WTC11 (cell line): ENCODE measurements around the gene GRIN3B. TPM values are rescaled to one million over a fixed set of nuclear protein-coding genes. Genes with fewer than 3 reads are reported as not detected.

Experiments
- ATAC-seq: fragments of 200-7000 bp; cut with Tn5 transposase; 2 replicates; pipeline ENCODE4 v1.10.0; 2021; ENCODE audit warnings: mild to moderate bottlenecking, moderate library complexity
- CTCF ChIA-PET: fragments of 300-600 bp; sonication (Branson Sonifier 250); formaldehyde crosslinking; loops from one replicate; lab custom pipeline; 2021; ENCODE audit warnings: antibody characterized with exemption; lab: Charles Lee
- POLR2A ChIA-PET: fragments of 350-600 bp; sonication (Branson Sonifier 250); formaldehyde crosslinking; loops from one replicate; lab custom pipeline; 2021; ENCODE audit warnings: antibody characterized with exemption; lab: Charles Lee
- DNase-seq: peaks from one replicate; pipeline ENCODE4 v3.0.0; 2021; ENCODE audit warnings: low spot score
- H3K27ac Mint-ChIP-seq: 2 replicates; pipeline ENCODE4 v1.8.0; 2021; ENCODE audit warnings: mixed read lengths
- H3K27me3 Mint-ChIP-seq: 2 replicates; pipeline ENCODE4 v1.8.0; 2021; ENCODE audit warnings: low read depth, mild to moderate bottlenecking, moderate library complexity, mixed read lengths
- H3K36me3 Mint-ChIP-seq: 2 replicates; pipeline ENCODE4 v1.8.0; 2021; ENCODE audit warnings: mixed read lengths
- H3K4me1 Mint-ChIP-seq: 2 replicates; pipeline ENCODE4 v1.8.0; 2022; ENCODE audit warnings: mixed read lengths
- H3K4me3 Mint-ChIP-seq: 2 replicates; pipeline ENCODE4 v1.8.0; 2021; ENCODE audit warnings: mild to moderate bottlenecking, moderate library complexity, mixed read lengths
- H3K9me3 Mint-ChIP-seq: 2 replicates; pipeline ENCODE4 v1.8.0; 2021; ENCODE audit warnings: mixed read lengths
- AFF4 ChIP-seq: sonication (generic); formaldehyde crosslinking; IDR thresholded peaks from 2 replicates; pipeline ENCODE4 v1.8.1; 2023; ENCODE audit warnings: mild to moderate bottlenecking, missing genetic modification reagents, borderline replicate concordance
- CBFB ChIP-seq: sonication (generic); formaldehyde crosslinking; IDR thresholded peaks from 2 replicates; pipeline ENCODE4 v1.8.1; 2022; ENCODE audit warnings: mild to moderate bottlenecking, low read depth, missing genetic modification reagents
- E2F1 ChIP-seq: sonication (generic); formaldehyde crosslinking; IDR thresholded peaks from 2 replicates; pipeline ENCODE4 v1.8.0; 2022; ENCODE audit warnings: mild to moderate bottlenecking, missing genetic modification reagents
- EMX1 ChIP-seq: fragments of 250-450 bp; sonication (Bioruptor Pico); IDR thresholded peaks from 2 replicates; pipeline ENCODE4 v1.8.0; 2021; ENCODE audit warnings: mild to moderate bottlenecking
- FOXJ3 ChIP-seq: sonication (generic); formaldehyde crosslinking; IDR thresholded peaks from 2 replicates; pipeline ENCODE4 v1.9.0; 2021; ENCODE audit warnings: missing genetic modification reagents, mild to moderate bottlenecking, borderline replicate concordance
- FOXP4 ChIP-seq: sonication (generic); formaldehyde crosslinking; IDR thresholded peaks from 2 replicates; pipeline ENCODE4 v1.8.0; 2022; ENCODE audit warnings: mild to moderate bottlenecking, missing genetic modification reagents
- GABPB1 ChIP-seq: sonication (generic); formaldehyde crosslinking; IDR thresholded peaks from 2 replicates; pipeline ENCODE4 v1.8.1; 2023; ENCODE audit warnings: mild to moderate bottlenecking, missing genetic modification reagents
- HMGXB4 ChIP-seq: sonication (generic); formaldehyde crosslinking; IDR thresholded peaks from 2 replicates; pipeline ENCODE4 v1.8.1; 2023; ENCODE audit warnings: mild to moderate bottlenecking, moderate library complexity, missing genetic modification reagents
- MLX ChIP-seq: sonication (generic); formaldehyde crosslinking; IDR thresholded peaks from 2 replicates; pipeline ENCODE4 v1.8.1; 2023; ENCODE audit warnings: mild to moderate bottlenecking, missing genetic modification reagents, moderate library complexity
- PREB ChIP-seq: sonication (generic); formaldehyde crosslinking; IDR thresholded peaks from 2 replicates; pipeline ENCODE4 v1.8.1; 2022; ENCODE audit warnings: mild to moderate bottlenecking, missing genetic modification reagents, moderate library complexity, borderline replicate concordance
- RORB ChIP-seq: fragments of 250-450 bp; sonication (Bioruptor Pico); IDR thresholded peaks from 2 replicates; pipeline ENCODE4 v1.9.0; 2021; ENCODE audit warnings: mild to moderate bottlenecking
- SP1 ChIP-seq: sonication (generic); formaldehyde crosslinking; conservative IDR thresholded peaks from 2 replicates; pipeline ENCODE4 v1.8.1; 2022; ENCODE audit warnings: missing genetic modification reagents
- TEAD1 ChIP-seq: sonication (generic); formaldehyde crosslinking; IDR thresholded peaks from 2 replicates; pipeline ENCODE4 v1.8.0; 2022; ENCODE audit warnings: mild to moderate bottlenecking, missing genetic modification reagents
- TEAD4 ChIP-seq: sonication (generic); formaldehyde crosslinking; IDR thresholded peaks from 2 replicates; pipeline ENCODE4 v1.8.0; 2022; ENCODE audit warnings: mild to moderate bottlenecking, missing genetic modification reagents
- ZNF317 ChIP-seq: sonication (generic); formaldehyde crosslinking; IDR thresholded peaks from 2 replicates; pipeline ENCODE4 v1.8.1; 2023; ENCODE audit warnings: low read depth, mild to moderate bottlenecking, moderate library complexity, missing genetic modification reagents, borderline replicate concordance
- ZNF532 ChIP-seq: fragments of 250-450 bp; sonication (Bioruptor Pico); IDR thresholded peaks from 2 replicates; pipeline ENCODE4 v1.9.0; 2021; ENCODE audit warnings: mild to moderate bottlenecking, borderline replicate concordance
- total RNA-seq: library from RNA; stranded (reverse); gene quantifications from 3 replicates; pipeline ENCODE4 v1.2.3, GENCODE V29; 2021

Gene GRIN3B
- total RNA-seq, 1 experiment from 2014 or later = 1.9 TPM

- TF ChIP-seq HMGXB4 (CRISPR knock-in tag) = no peak
Measured at GRCh38 chr19:1049800-1050199, 49.6 kb downstream of the GRIN3B start (continued).

GRCh38 chr19:1050989-1051788 lies 51.0 kb downstream of the GRIN3B start:
- no peak for ATAC-seq
- ChIA-PET POLR2A (no interaction called here), CTCF (interaction anchor here (2.6 kb wide), 1 partner anchor 20 kb away, joined by 6 read pairs; no protein-coding TSS in a partner anchor)
- Mint-ChIP-seq H3K27me3 (no peaks in the 10 kb centered on the region), H3K9me3 (peaks cover 1% of the 10 kb centered on the region)
- DNase-seq = no peak
- TF ChIP-seq AFF4 (no peak), PREB (CRISPR knock-in tag) (peak; percentile 50; the same call in 1 of the 2 replicates), FOXP4 (CRISPR knock-in tag) (no peak), GABPB1 (CRISPR knock-in tag) (0 out of 2 replicates have a peak, but pooled peaks have one; percentile 25), EMX1 (CRISPR knock-in tag) (no peak), FOXJ3 (no peak), ZNF317 (CRISPR knock-in tag) (no peak), SP1 (CRISPR knock-in tag) (no peak), TEAD1 (CRISPR knock-in tag) (no peak), MLX (CRISPR knock-in tag) (no peak), TEAD4 (CRISPR knock-in tag) (no peak), E2F1 (CRISPR knock-in tag) (no peak), ZNF532 (CRISPR knock-in tag) (no peak), CBFB (CRISPR knock-in tag) (no peak), RORB (CRISPR knock-in tag) (no peak)
- TF ChIP-seq, all 79 proteins: peak for 2
- peaks cover 8% of the 10 kb centered on the region for H3K36me3 Mint-ChIP-seq
- H3K4me3 Mint-ChIP-seq = no peak overlapping the region
- H3K27ac Mint-ChIP-seq = no peak overlapping the region
- H3K4me1 Mint-ChIP-seq = no peaks in the 10 kb centered on the region
